GM23338 (cell line): ENCODE data around the gene SPOCK2. TPM values are rescaled to one million over a fixed set of nuclear protein-coding genes. Genes with fewer than 3 reads are reported as not detected.

Experiments used
- CREB1 ChIP-seq: fragments of 250-450 bp; sonication (Bioruptor Pico); IDR thresholded peaks from 2 replicates; pipeline ENCODE4 v1.5.0; 2020; ENCODE audit warnings: low read depth, mild to moderate bottlenecking, moderate library complexity
- ZNF114 ChIP-seq: fragments of 250-450 bp; sonication (Bioruptor Pico); IDR thresholded peaks from 2 replicates; pipeline ENCODE4 v1.5.0; 2020; ENCODE audit warnings: mild to moderate bottlenecking, moderate library complexity
- ZNF331 ChIP-seq: fragments of 250-450 bp; sonication (Bioruptor Pico); IDR thresholded peaks from 2 replicates; pipeline ENCODE4 v1.5.0; 2020; ENCODE audit warnings: low read depth, mild to moderate bottlenecking, moderate library complexity
- polyA plus RNA-seq: library from polyadenylated mRNA; unstranded; fragments of >200 nt; fragmentation: Nextera tagmentation; extraction: Ambion mirVana; gene quantifications from 2 replicates; pipeline ENCODE4 v1.2.1, GENCODE V29; 2016
- total RNA-seq: library from RNA; depleted of rRNA; stranded (reverse); fragments of >200 nt; shearing (Covaris generic); gene quantifications from 2 replicates; pipeline ENCODE4 v1.2.3, GENCODE V29; 2014
- TF ChIP-seq, protein P1 (sequence below): fragments of 250-450 bp; sonication (Bioruptor Pico); IDR thresholded peaks from 2 replicates; pipeline ENCODE4 v1.5.0; 2020; ENCODE audit warnings: mild to moderate bottlenecking, moderate library complexity
- TF ChIP-seq, protein P2 (sequence below): IDR thresholded peaks from one replicate; pipeline ENCODE4 v1.6.1; 2018; ENCODE audit warnings: antibody characterized with exemption; ENCODE audit not compliant: unreplicated experiment
- TF ChIP-seq, protein P3 (sequence below), 2 experiments: fragments of 200-600 bp in 1 of 2; sonication (generic) in 1 of 2; conservative IDR thresholded peaks; 2 replicates each; pipeline versions ENCODE4 v1.5.1 to v1.6.1; 2016 to 2017; ENCODE audit warnings: antibody characterized with exemption in 2 of 2, low read depth in 2 of 2, mild to moderate bottlenecking in 2 of 2, moderate library complexity in 1 of 2

SPOCK2 gene
- total and polyA plus RNA-seq, 2 experiments from 2014 or later: 1.3 to 3.6 TPM

DNA sequence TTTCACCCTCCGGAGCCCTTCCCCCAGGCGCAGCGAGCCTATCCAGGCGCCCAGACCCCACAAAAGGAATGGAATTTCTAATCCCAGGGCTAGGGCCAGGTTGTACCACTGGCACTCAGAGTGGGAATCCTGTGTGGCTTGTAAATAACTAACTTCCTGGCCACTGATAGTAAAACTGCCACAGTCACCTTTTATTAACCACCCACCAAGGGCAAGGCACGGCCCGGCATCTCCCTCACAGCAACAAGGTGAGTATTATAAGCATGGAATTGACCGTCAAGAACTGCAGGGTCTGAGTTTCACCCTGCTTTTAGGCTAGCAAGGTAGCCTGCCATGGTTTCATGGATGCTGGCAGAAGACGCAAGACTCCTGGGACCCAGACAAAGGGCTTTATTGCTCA lies 51.1 kb downstream of the SPOCK2 start (continued):
- TF ChIP-seq, protein P1, sequence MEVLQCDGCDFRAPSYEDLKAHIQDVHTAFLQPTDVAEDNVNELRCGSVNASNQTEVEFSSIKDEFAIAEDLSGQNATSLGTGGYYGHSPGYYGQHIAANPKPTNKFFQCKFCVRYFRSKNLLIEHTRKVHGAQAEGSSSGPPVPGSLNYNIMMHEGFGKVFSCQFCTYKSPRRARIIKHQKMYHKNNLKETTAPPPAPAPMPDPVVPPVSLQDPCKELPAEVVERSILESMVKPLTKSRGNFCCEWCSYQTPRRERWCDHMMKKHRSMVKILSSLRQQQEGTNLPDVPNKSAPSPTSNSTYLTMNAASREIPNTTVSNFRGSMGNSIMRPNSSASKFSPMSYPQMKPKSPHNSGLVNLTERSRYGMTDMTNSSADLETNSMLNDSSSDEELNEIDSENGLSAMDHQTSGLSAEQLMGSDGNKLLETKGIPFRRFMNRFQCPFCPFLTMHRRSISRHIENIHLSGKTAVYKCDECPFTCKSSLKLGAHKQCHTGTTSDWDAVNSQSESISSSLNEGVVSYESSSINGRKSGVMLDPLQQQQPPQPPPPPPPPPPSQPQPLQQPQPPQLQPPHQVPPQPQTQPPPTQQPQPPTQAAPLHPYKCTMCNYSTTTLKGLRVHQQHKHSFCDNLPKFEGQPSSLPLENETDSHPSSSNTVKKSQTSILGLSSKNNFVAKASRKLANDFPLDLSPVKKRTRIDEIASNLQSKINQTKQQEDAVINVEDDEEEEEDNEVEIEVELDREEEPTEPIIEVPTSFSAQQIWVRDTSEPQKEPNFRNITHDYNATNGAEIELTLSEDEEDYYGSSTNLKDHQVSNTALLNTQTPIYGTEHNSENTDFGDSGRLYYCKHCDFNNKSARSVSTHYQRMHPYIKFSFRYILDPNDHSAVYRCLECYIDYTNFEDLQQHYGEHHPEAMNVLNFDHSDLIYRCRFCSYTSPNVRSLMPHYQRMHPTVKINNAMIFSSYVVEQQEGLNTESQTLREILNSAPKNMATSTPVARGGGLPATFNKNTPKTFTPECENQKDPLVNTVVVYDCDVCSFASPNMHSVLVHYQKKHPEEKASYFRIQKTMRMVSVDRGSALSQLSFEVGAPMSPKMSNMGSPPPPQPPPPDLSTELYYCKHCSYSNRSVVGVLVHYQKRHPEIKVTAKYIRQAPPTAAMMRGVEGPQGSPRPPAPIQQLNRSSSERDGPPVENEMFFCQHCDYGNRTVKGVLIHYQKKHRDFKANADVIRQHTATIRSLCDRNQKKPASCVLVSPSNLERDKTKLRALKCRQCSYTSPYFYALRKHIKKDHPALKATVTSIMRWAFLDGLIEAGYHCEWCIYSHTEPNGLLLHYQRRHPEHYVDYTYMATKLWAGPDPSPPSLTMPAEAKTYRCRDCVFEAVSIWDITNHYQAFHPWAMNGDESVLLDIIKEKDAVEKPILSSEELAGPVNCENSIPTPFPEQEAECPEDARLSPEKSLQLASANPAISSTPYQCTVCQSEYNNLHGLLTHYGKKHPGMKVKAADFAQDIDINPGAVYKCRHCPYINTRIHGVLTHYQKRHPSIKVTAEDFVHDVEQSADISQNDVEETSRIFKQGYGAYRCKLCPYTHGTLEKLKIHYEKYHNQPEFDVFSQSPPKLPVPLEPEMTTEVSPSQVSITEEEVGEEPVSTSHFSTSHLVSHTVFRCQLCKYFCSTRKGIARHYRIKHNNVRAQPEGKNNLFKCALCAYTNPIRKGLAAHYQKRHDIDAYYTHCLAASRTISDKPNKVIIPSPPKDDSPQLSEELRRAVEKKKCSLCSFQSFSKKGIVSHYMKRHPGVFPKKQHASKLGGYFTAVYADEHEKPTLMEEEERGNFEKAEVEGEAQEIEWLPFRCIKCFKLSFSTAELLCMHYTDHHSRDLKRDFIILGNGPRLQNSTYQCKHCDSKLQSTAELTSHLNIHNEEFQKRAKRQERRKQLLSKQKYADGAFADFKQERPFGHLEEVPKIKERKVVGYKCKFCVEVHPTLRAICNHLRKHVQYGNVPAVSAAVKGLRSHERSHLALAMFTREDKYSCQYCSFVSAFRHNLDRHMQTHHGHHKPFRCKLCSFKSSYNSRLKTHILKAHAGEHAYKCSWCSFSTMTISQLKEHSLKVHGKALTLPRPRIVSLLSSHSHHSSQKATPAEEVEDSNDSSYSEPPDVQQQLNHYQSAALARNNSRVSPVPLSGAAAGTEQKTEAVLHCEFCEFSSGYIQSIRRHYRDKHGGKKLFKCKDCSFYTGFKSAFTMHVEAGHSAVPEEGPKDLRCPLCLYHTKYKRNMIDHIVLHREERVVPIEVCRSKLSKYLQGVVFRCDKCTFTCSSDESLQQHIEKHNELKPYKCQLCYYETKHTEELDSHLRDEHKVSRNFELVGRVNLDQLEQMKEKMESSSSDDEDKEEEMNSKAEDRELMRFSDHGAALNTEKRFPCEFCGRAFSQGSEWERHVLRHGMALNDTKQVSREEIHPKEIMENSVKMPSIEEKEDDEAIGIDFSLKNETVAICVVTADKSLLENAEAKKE (CRISPR knock-in tag): no peak
- TF ChIP-seq CREB1 (CRISPR knock-in tag) (no peak), ZNF114 (no peak), ZNF331 (CRISPR knock-in tag) (no peak)
- TF ChIP-seq, protein P2, sequence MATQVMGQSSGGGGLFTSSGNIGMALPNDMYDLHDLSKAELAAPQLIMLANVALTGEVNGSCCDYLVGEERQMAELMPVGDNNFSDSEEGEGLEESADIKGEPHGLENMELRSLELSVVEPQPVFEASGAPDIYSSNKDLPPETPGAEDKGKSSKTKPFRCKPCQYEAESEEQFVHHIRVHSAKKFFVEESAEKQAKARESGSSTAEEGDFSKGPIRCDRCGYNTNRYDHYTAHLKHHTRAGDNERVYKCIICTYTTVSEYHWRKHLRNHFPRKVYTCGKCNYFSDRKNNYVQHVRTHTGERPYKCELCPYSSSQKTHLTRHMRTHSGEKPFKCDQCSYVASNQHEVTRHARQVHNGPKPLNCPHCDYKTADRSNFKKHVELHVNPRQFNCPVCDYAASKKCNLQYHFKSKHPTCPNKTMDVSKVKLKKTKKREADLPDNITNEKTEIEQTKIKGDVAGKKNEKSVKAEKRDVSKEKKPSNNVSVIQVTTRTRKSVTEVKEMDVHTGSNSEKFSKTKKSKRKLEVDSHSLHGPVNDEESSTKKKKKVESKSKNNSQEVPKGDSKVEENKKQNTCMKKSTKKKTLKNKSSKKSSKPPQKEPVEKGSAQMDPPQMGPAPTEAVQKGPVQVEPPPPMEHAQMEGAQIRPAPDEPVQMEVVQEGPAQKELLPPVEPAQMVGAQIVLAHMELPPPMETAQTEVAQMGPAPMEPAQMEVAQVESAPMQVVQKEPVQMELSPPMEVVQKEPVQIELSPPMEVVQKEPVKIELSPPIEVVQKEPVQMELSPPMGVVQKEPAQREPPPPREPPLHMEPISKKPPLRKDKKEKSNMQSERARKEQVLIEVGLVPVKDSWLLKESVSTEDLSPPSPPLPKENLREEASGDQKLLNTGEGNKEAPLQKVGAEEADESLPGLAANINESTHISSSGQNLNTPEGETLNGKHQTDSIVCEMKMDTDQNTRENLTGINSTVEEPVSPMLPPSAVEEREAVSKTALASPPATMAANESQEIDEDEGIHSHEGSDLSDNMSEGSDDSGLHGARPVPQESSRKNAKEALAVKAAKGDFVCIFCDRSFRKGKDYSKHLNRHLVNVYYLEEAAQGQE: no peak
- TF ChIP-seq, protein P3, sequence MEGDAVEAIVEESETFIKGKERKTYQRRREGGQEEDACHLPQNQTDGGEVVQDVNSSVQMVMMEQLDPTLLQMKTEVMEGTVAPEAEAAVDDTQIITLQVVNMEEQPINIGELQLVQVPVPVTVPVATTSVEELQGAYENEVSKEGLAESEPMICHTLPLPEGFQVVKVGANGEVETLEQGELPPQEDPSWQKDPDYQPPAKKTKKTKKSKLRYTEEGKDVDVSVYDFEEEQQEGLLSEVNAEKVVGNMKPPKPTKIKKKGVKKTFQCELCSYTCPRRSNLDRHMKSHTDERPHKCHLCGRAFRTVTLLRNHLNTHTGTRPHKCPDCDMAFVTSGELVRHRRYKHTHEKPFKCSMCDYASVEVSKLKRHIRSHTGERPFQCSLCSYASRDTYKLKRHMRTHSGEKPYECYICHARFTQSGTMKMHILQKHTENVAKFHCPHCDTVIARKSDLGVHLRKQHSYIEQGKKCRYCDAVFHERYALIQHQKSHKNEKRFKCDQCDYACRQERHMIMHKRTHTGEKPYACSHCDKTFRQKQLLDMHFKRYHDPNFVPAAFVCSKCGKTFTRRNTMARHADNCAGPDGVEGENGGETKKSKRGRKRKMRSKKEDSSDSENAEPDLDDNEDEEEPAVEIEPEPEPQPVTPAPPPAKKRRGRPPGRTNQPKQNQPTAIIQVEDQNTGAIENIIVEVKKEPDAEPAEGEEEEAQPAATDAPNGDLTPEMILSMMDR (conservative IDR thresholded peaks at IDR 0.05; ENCODE audit: low read depth in 2 of 2): no peak
